Endothelial cell of umbilical vein (primary cell): Measurements from ENCODE around the gene PARD3B. TPM values are rescaled to one million over a fixed set of nuclear protein-coding genes. Genes with fewer than 3 reads are reported as not detected.

Experiments
- BruUV-seq: library from RNA; stranded (reverse); fragments of 400-500 nt; replicated peaks from 2 replicates; lab custom pipeline; 2021; lab: Mats Ljungman, UMichigan
- CTCF ChIA-PET: fragments of 300-600, 350-600 bp; sonication (Branson Sonifier 250); formaldehyde crosslinking; loops from one replicate; lab custom pipeline; 2021; ENCODE audit warnings: antibody characterized with exemption, inconsistent platforms; lab: Charles Lee
- POLR2A ChIA-PET: fragments of 300-600, 350-600 bp; sonication (Branson Sonifier 250); formaldehyde crosslinking; loops from one replicate; lab custom pipeline; 2021; ENCODE audit warnings: antibody characterized with exemption, inconsistent platforms; lab: Charles Lee
- DNase-seq: peaks from one replicate; pipeline ENCODE4 v3.0.0-alpha.2; 2011; ENCODE audit warnings: low read depth, low spot score
- FAIRE-seq: peaks from 2 replicates; lab custom pipeline; 2011; peaks lifted over from hg19 to GRCh38; lab: Jason Lieb, UNC
- H2AFZ ChIP-seq: 2 replicates; pipeline ENCODE4 v1.6.0; 2012; ENCODE audit warnings: low read depth, low read length, control low read depth, inconsistent platforms
- H3K27ac ChIP-seq: 2 replicates; pipeline ENCODE4 v1.5.1; 2011; ENCODE audit warnings: low read depth, mild to moderate bottlenecking, control low read depth, low read length, moderate library complexity; ENCODE audit not compliant: insufficient read depth
- H3K27me3 ChIP-seq, 2 experiments: 2 replicates each; pipeline versions ENCODE4 v1.6.0 to v1.6.1; 2011; ENCODE audit warnings: low read length in 2 of 2, mixed read lengths in 1 of 2; ENCODE audit not compliant: control insufficient read depth in 2 of 2, insufficient read depth in 2 of 2
- H3K36me3 ChIP-seq, 2 experiments: 2 replicates in 1 of 2; 3 replicates in 1 of 2; pipeline ENCODE4 v1.5.1; 2011; ENCODE audit warnings: low read length in 2 of 2, mild to moderate bottlenecking in 1 of 2, moderate library complexity in 1 of 2; ENCODE audit not compliant: control insufficient read depth in 2 of 2, insufficient read depth in 2 of 2; ENCODE audit errors: extremely low read depth in 1 of 2
- H3K4me1 ChIP-seq: 3 replicates; pipeline ENCODE4 v1.5.1; 2011; ENCODE audit warnings: mild to moderate bottlenecking, low read length; ENCODE audit not compliant: control insufficient read depth, insufficient read depth; ENCODE audit errors: extremely low read depth
- H3K4me2 ChIP-seq: 2 replicates; pipeline ENCODE4 v1.6.1; 2011; ENCODE audit warnings: low read length, control low read depth, mixed read lengths; ENCODE audit not compliant: insufficient read depth
- H3K4me3 ChIP-seq, 3 experiments: fragments of 200-600 bp in 1 of 3; sonication (generic), shearing (Covaris generic) in 1 of 3; replicated peaks in 1 of 3; 2 replicates each; pipeline ENCODE4 v1.5.1; 2011 to 2016; ENCODE audit warnings: control low read depth in 3 of 3, low read length in 3 of 3, mild to moderate bottlenecking in 2 of 3, inconsistent platforms in 1 of 3, low read depth in 1 of 3, moderate library complexity in 1 of 3; ENCODE audit not compliant: insufficient read depth in 1 of 3
- H3K79me2 ChIP-seq: 2 replicates; pipeline ENCODE4 v1.6.0; 2012; ENCODE audit warnings: low read length, inconsistent platforms; ENCODE audit not compliant: control insufficient read depth, insufficient read depth
- H3K9ac ChIP-seq: replicated peaks from 2 replicates; pipeline ENCODE3; 2011; ENCODE audit warnings: low read length, control low read depth; ENCODE audit not compliant: insufficient read depth; ENCODE audit errors: extremely low read depth
- H3K9me1 ChIP-seq: replicated peaks from 3 replicates; pipeline ENCODE4 v1.6.0; 2011; ENCODE audit warnings: mild to moderate bottlenecking, low read length; ENCODE audit not compliant: control insufficient read depth, insufficient read depth; ENCODE audit errors: extremely low read depth
- H3K9me3 ChIP-seq: replicated peaks from 2 replicates; pipeline ENCODE4 v1.5.1; 2012; ENCODE audit warnings: low read length, inconsistent platforms; ENCODE audit not compliant: control insufficient read depth, insufficient read depth
- H4K20me1 ChIP-seq: replicated peaks from 2 replicates; pipeline ENCODE3; 2011; ENCODE audit warnings: mild to moderate bottlenecking, low read length; ENCODE audit not compliant: control insufficient read depth, insufficient read depth; ENCODE audit errors: extremely low read depth
- CTCF ChIP-seq, 2 donors: IDR thresholded peaks; 1 replicate in 1 of 2; 2 replicates in 1 of 2; pipeline ENCODE4 v1.5.1; 2011; ENCODE audit warnings: low read length in 2 of 2, mild to moderate bottlenecking in 2 of 2, moderate library complexity in 2 of 2, control low read depth in 1 of 2, inconsistent platforms in 1 of 2, low read depth in 1 of 2; ENCODE audit not compliant: insufficient read depth in 1 of 2; ENCODE audit errors: extremely low read depth in 1 of 2
- EZH2 ChIP-seq: IDR thresholded peaks from 2 replicates; pipeline ENCODE4 v1.6.1; 2012; ENCODE audit warnings: borderline replicate concordance, low read depth, mild to moderate bottlenecking, moderate library complexity, low read length, inconsistent platforms; ENCODE audit not compliant: severe bottlenecking
- FOS ChIP-seq: IDR thresholded peaks from 2 replicates; pipeline ENCODE4 v1.6.1; 2011; ENCODE audit warnings: mild to moderate bottlenecking, low read length, moderate library complexity, borderline replicate concordance; ENCODE audit not compliant: insufficient read depth
- GATA2 ChIP-seq: IDR thresholded peaks from 2 replicates; pipeline ENCODE4 v1.7.0; 2011; ENCODE audit warnings: low read depth, mild to moderate bottlenecking, moderate library complexity, mixed read lengths, low read length; ENCODE audit not compliant: insufficient read length, insufficient read depth
- JUN ChIP-seq: IDR thresholded peaks from 2 replicates; pipeline ENCODE4 v1.6.1; 2011; ENCODE audit warnings: borderline replicate concordance, low read depth; ENCODE audit not compliant: insufficient read length, insufficient read depth
- MAX ChIP-seq: IDR thresholded peaks from 2 replicates; pipeline ENCODE4 v1.6.1; 2011; ENCODE audit not compliant: insufficient read depth, insufficient read length
- MYC ChIP-seq: IDR thresholded peaks from one replicate; pipeline ENCODE4 v1.6.1; 2011; ENCODE audit warnings: mild to moderate bottlenecking, low read depth, low read length
- POLR2A ChIP-seq: IDR thresholded peaks from 2 replicates; pipeline ENCODE4 v1.6.1; 2012; ENCODE audit warnings: low read depth, mild to moderate bottlenecking, control low read depth, low read length
- POLR2AphosphoS5 ChIP-seq: IDR thresholded peaks from 2 replicates; pipeline ENCODE4 v1.6.1; 2012; ENCODE audit warnings: low read depth, mild to moderate bottlenecking, control low read depth, low read length, moderate library complexity; ENCODE audit not compliant: insufficient read depth
- dilution Hi-C: fragments of 300-500 bp; cut with MboI; formaldehyde crosslinking; loops from one replicate; pipeline ENCODE4 v1.15.0; 2019; ENCODE audit warnings: low sequenced_read_pairs; ENCODE audit not compliant: extremely low pct_ligation_motif_present
- intact Hi-C: fragments of 100-400 bp; cut with micrococcal nuclease; formaldehyde crosslinking; loops from one replicate; pipeline ENCODE4 v1.10.0; 2022
- polyA plus RNA-seq, 4 experiments: library from polyadenylated mRNA; depleted of rRNA in 3 of 4; stranded (reverse) in 3 of 4; unstranded in 1 of 4; fragments of >200 nt; gene quantifications; 2 replicates each; pipeline versions ENCODE4 v1.2.1 to v1.2.3, GENCODE V29; 2011 to 2012; ENCODE audit warnings: missing spikeins in 1 of 4
- total RNA-seq: library from RNA; stranded (reverse); gene quantifications from 2 replicates; pipeline ENCODE4 v1.2.3, GENCODE V29; 2021

Gene PARD3B
- total and polyA plus RNA-seq, 2 donors (not counting 3 experiments of a cell fraction or from before 2014, with no cell fraction given) = 2.2 to 30.9 TPM

GRCh38 chr2:204650611-204651010, 105.3 kb downstream of the PARD3B start:
- POLR2A ChIA-PET = no interaction called here
- intact Hi-C loops (no loop called here), dilution Hi-C loops (no loop called here)
- DNase-seq (no peak), FAIRE-seq (no peak)
- no peaks in the 10 kb centered on the region for H3K9me3 ChIP-seq
- BruUV-seq = no TSS peak
- no peaks in the 10 kb centered on the region for H3K36me3 ChIP-seq
- H3K4me2 ChIP-seq = no peak overlapping the region
- peaks cover under 1% of the 10 kb centered on the region for H3K4me1 ChIP-seq
- H4K20me1 ChIP-seq = no peaks in the 10 kb centered on the region
- H3K4me3 ChIP-seq = no peak overlapping the region
- no peak overlapping the region for H3K27ac ChIP-seq
- TF ChIP-seq CTCF (IDR thresholded peaks at IDR 0.05; ENCODE audit: extremely low read depth in 1 of 2, insufficient read depth in 1 of 2, low read depth in 1 of 2, low read length in 2 of 2) (no peak), MYC (no peak), FOS (no peak), POLR2AphosphoS5 (no peak), MAX (no peak), JUN (no peak), POLR2A (no peak), EZH2 (no peak), GATA2 (no peak)
- CTCF ChIA-PET = no interaction called here
- H2AFZ ChIP-seq = no peak overlapping the region
- H3K27me3 ChIP-seq = no peaks in the 10 kb centered on the region
- H3K79me2 ChIP-seq = peaks cover 2% of the 10 kb centered on the region
- no peaks in the 10 kb centered on the region for H3K9me1 ChIP-seq
- no peak overlapping the region for H3K9ac ChIP-seq
